Prostate gland (tissue), 2 donors: ENCODE measurements around the gene NGDN.

Experiments used
- POLR2A ChIP-seq: fragments of 450-650 bp; IDR thresholded peaks from one replicate; pipeline ENCODE4 v1.6.1; 2016; ENCODE audit warnings: antibody characterized with exemption, mild to moderate bottlenecking
- POLR2AphosphoS5 ChIP-seq: sonication (generic); formaldehyde crosslinking; IDR thresholded peaks from one replicate; pipeline ENCODE4 v1.6.1; 2017; ENCODE audit warnings: antibody characterized with exemption
- TF ChIP-seq, protein P1 (sequence below), 4 experiments: fragments of 200-600 bp in 2 of 4; fragments of 450-650 bp in 2 of 4; sonication (generic) in 2 of 4; IDR thresholded peaks; 1 replicate in 3 of 4; 2 replicates in 1 of 4; pipeline ENCODE4 v1.5.1; 2016 to 2019; ENCODE audit warnings: antibody characterized with exemption in 4 of 4, mild to moderate bottlenecking in 2 of 4, moderate library complexity in 2 of 4

DNA sequence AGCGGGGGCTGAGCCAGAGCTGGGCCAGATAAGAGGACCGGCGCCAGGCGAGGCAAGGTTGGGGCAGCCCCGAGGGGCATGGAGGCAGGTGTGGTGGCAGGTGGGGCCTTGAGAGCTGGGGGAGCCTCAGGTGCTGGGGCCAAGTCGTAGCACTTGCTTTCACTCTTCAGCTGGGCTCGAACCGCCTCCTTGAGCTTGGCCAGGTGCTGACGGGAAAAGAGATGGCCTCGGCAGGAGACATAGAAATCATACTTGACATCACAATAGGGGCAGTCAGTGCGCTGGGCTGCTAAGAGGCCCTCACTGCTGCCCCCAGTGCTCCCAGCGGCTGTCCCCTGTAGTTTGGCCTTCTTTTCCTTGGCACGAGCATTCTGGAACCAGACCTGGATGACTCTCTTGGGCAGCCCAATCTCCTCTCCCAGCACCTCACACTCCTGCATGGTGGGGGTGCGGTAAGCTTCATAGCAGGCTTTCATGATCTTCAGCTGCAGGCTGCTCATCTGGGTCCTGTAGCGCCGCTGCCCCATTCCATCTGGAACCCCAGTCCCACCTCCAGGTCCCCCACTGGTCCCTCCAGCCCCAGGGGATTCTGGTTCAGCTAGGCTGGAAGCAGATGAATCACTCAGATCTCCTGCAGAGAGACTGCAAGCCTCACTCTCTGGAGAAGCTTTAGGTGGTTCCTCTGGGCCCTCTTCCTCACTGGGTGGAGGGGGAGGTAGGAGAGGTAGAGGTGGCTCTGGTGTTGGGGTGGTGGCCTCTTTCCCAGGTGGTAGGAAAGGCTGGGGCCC lies 53.9 kb downstream of the NGDN start:
- TF ChIP-seq, protein P1, sequence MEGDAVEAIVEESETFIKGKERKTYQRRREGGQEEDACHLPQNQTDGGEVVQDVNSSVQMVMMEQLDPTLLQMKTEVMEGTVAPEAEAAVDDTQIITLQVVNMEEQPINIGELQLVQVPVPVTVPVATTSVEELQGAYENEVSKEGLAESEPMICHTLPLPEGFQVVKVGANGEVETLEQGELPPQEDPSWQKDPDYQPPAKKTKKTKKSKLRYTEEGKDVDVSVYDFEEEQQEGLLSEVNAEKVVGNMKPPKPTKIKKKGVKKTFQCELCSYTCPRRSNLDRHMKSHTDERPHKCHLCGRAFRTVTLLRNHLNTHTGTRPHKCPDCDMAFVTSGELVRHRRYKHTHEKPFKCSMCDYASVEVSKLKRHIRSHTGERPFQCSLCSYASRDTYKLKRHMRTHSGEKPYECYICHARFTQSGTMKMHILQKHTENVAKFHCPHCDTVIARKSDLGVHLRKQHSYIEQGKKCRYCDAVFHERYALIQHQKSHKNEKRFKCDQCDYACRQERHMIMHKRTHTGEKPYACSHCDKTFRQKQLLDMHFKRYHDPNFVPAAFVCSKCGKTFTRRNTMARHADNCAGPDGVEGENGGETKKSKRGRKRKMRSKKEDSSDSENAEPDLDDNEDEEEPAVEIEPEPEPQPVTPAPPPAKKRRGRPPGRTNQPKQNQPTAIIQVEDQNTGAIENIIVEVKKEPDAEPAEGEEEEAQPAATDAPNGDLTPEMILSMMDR (IDR thresholded peaks at IDR 0.05) = no peak
- TF ChIP-seq POLR2A = no peak
- TF ChIP-seq POLR2AphosphoS5 = no peak
